PFSK-1 (cell line): Measurements from ENCODE around the gene LTB.

Experiments
- FOXP2 ChIP-seq: optimal IDR thresholded peaks from 2 replicates; pipeline ENCODE3; 2011; ENCODE audit warnings: borderline replicate concordance, control low read depth, inconsistent platforms; ENCODE audit not compliant: insufficient read depth; ENCODE audit errors: extremely low read length, extremely low read depth
- POLR2AphosphoS5 ChIP-seq: IDR thresholded peaks from 2 replicates; pipeline ENCODE4 v1.6.1; 2012; ENCODE audit warnings: low read depth, mild to moderate bottlenecking, control low read depth, low read length, moderate library complexity
- REST ChIP-seq, 2 experiments: IDR thresholded peaks; 2 replicates each; pipeline versions ENCODE4 v1.6.1 to v1.8.0; 2011 to 2012; ENCODE audit warnings: low read depth in 2 of 2, low read length in 2 of 2, control low read depth in 1 of 2, inconsistent platforms in 1 of 2, mild to moderate bottlenecking in 1 of 2, moderate library complexity in 1 of 2; ENCODE audit not compliant: insufficient read depth in 1 of 2
- SIN3A ChIP-seq: IDR thresholded peaks from 2 replicates; pipeline ENCODE4 v1.6.1; 2012; ENCODE audit warnings: mild to moderate bottlenecking, low read length, moderate library complexity, borderline replicate concordance; ENCODE audit not compliant: insufficient read depth
- TAF1 ChIP-seq: IDR thresholded peaks from 2 replicates; pipeline ENCODE4 v1.6.1; 2012; ENCODE audit warnings: low read length, control low read depth, borderline replicate concordance; ENCODE audit not compliant: insufficient read depth

The LTB gene

GRCh38 chr6:31573239-31574105 is 8.8 kb downstream of the LTB start:
- TF ChIP-seq FOXP2 (no peak), POLR2AphosphoS5 (no peak), SIN3A (no peak), TAF1 (no peak), REST (IDR thresholded peaks at IDR 0.05; ENCODE audit: insufficient read depth in 1 of 2, low read depth in 2 of 2, low read length in 2 of 2) (no peak)

- TF ChIP-seq POLR2AphosphoS5 (no peak), FOXP2 (no peak), SIN3A (no peak), TAF1 (no peak), REST (IDR thresholded peaks at IDR 0.05; ENCODE audit: insufficient read depth in 1 of 2, low read depth in 2 of 2, low read length in 2 of 2) (no peak)
Observed at GRCh38 chr6:31572041-31572911, 9.9 kb downstream of the LTB start, which contains the start of gene LTA. LTA (plus strand) TSS chr6:31572289; CDS start chr6:31572743, 454 bp downstream.

GRCh38 chr6:31569861-31570536 is 12.2 kb downstream of the LTB start:
- TF ChIP-seq REST (IDR thresholded peaks at IDR 0.05; ENCODE audit: insufficient read depth in 1 of 2, low read depth in 2 of 2, low read length in 2 of 2) (no peak), FOXP2 (no peak), POLR2AphosphoS5 (no peak), TAF1 (no peak), SIN3A (no peak)

GRCh38 chr6:31568537-31568961 is 13.7 kb downstream of the LTB start:
- TF ChIP-seq SIN3A (no peak), TAF1 (no peak), POLR2AphosphoS5 (no peak), REST (IDR thresholded peaks at IDR 0.05; ENCODE audit: insufficient read depth in 1 of 2, low read depth in 2 of 2, low read length in 2 of 2) (no peak), FOXP2 (no peak)
